ENCODE results near the gene APOBEC2.

The APOBEC2 gene

GRCh38 chr6:41058783-41059181 lies 5.8 kb downstream of the APOBEC2 start:
- DNase-seq = no peak
- TF ChIP-seq GATA1 (IDR thresholded peaks at IDR 0.05; ENCODE audit: low read depth, low read length) = no peak
- no peak for TF ChIP-seq POLR2A (IDR thresholded peaks at IDR 0.05; ENCODE audit: low read length)

GRCh38 chr6:41059556-41059955 lies 6.6 kb downstream of the APOBEC2 start:
- DNase-seq = no peak
- TF ChIP-seq GATA1 (IDR thresholded peaks at IDR 0.05; ENCODE audit: low read depth, low read length) (no peak), POLR2A (IDR thresholded peaks at IDR 0.05; ENCODE audit: low read length) (no peak)

DNA sequence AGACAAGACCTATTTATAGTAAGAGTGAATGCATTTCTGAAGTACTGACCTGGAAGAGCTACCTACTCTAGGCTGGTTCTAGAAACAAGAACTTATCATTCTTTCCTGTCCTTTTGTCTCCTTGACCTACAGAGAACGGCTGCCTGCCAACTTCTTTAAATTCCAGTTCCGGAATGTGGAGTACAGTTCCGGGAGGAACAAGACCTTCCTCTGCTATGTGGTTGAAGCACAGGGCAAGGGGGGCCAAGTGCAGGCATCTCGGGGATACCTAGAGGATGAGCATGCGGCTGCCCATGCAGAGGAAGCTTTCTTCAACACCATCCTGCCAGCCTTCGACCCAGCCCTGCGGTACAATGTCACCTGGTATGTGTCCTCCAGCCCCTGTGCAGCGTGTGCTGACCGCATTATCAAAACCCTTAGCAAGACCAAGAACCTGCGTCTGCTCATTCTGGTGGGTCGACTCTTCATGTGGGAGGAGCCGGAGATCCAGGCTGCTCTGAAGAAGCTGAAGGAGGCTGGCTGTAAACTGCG lies 8.3 kb downstream of the APOBEC2 start:
- TF ChIP-seq GATA1 (IDR thresholded peaks at IDR 0.05; ENCODE audit: low read depth, low read length) (no peak), POLR2A (IDR thresholded peaks at IDR 0.05; ENCODE audit: low read length) (no peak)
- DNase-seq = no peak

GRCh38 chr6:41062056-41062455 lies 9.1 kb downstream of the APOBEC2 start:
- DNase-seq = no peak
- TF ChIP-seq GATA1 (IDR thresholded peaks at IDR 0.05; ENCODE audit: low read depth, low read length) = no peak
- TF ChIP-seq POLR2A (IDR thresholded peaks at IDR 0.05; ENCODE audit: low read length) = no peak

GRCh38 chr6:41063884-41064285 lies 10.9 kb downstream of the APOBEC2 start:
- no peak for TF ChIP-seq POLR2A (IDR thresholded peaks at IDR 0.05; ENCODE audit: low read length)
- TF ChIP-seq GATA1 (IDR thresholded peaks at IDR 0.05; ENCODE audit: low read depth, low read length) = no peak

GRCh38 chr6:41064841-41065240 lies 11.8 kb downstream of the APOBEC2 start:
- no peak for TF ChIP-seq GATA1 (IDR thresholded peaks at IDR 0.05; ENCODE audit: low read depth, low read length)
- TF ChIP-seq POLR2A (IDR thresholded peaks at IDR 0.05; ENCODE audit: low read length) = no peak
- no peak for DNase-seq

More at GRCh38 chr6:41063884-41064285, 10.9 kb downstream of the APOBEC2 start:
- DNase-seq = no peak

DNA sequence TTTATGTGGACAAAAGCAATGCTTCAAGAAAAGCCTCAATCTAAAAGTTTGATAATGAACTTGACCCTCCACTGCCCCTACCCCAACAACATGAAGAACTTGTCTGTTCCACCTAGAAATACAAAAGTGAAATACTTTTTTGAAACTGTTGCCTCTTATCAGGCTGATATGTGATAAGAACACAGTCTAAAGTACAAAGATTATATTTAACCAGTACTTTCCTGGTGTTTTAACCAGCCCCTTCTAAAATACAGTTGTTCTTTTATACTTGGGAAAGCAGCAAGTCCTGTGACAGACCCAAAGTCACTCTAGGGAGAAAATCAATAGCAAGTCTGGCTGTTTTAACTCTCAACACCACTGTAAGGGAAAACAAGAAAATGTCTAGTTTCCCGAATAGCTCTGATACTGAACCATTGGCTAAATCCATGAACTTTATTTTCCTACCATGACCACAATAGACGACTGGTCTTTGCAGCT lies 12.6 kb downstream of the APOBEC2 start:
- DNase-seq = no peak

GRCh38 chr6:41066867-41067304 lies 13.9 kb downstream of the APOBEC2 start:
- peak; percentile 85 to 92 for DNase-seq
- TF ChIP-seq POLR2A (IDR thresholded peaks at IDR 0.05; ENCODE audit: low read length) (no peak), GATA1 (IDR thresholded peaks at IDR 0.05; ENCODE audit: low read depth, low read length) (no peak)

More for the DNA sequence above, 12.6 kb downstream of the APOBEC2 start:
- no peak for TF ChIP-seq POLR2A (IDR thresholded peaks at IDR 0.05; ENCODE audit: low read length)
- no peak for TF ChIP-seq GATA1 (IDR thresholded peaks at IDR 0.05; ENCODE audit: low read depth, low read length)

- no peak for DNase-seq
- TF ChIP-seq GATA1 (IDR thresholded peaks at IDR 0.05; ENCODE audit: low read depth, low read length) (no peak), POLR2A (IDR thresholded peaks at IDR 0.05; ENCODE audit: low read length) (no peak)
These were observed 18.5 kb downstream of the APOBEC2 start for GRCh38 chr6:41071501-41071922.

DNA sequence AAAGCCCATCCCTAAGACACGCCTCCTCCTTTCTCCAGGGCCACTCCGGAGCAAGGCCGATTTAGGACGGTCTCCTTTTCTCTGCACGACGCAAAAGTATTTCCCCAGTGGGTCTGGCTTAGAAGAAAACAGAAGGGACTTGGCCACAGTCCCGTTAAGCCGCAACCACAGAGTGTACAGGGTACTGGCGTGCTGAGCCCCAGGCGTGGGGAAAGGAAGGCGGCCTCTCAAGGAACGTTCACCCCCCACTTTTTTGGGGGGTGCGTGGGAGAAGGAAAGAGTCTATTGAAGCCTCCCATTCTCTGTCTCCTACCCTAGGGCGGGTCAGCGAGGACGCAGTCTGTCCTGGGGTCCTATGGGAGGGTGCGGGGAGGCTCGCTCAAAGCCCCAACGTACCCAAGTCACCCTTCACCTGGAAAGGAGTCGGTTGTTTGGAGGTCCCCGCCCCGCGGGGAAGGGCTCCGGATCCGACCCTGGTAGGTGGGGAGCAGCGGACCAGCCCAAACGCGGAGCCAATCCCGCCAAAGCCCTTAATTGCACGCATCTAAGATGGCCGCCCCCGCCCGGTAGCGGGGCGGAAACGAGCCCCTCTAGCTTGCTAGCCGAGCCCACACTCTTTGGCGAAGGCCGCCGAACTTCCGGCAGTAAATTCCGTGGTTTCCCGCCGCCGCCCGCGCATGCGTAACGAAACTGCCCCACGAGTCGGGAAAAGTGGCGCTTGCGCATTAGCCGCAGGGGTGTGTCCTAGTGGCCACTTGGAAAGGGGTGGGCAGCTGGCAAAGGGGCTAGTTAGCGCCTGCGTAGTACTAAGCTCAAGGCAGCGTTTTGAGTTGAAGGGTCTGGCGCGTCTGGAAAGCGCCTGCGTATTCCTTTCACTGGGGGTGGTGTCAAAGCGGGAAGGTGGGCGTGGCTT lies 19.2 kb downstream of the APOBEC2 start, which contains the start of gene OARD1:
TSS of gene OARD1 (minus strand) at position 434 of the 913 bp plus-strand sequence. CDS start 722 bp downstream, outside the sequence.
- peak; percentile 100 for DNase-seq
- TF ChIP-seq GATA1 (IDR thresholded peaks at IDR 0.05; ENCODE audit: low read depth, low read length) (no peak), POLR2A (IDR thresholded peaks at IDR 0.05; ENCODE audit: low read length) (peak; percentile 91)

GRCh38 chr6:41072836-41073202 lies 19.8 kb downstream of the APOBEC2 start, which contains the start of gene NFYA:
NFYA (plus strand) TSS chr6:41072974; CDS start chr6:41079090, 6,116 bp downstream.
- peak; percentile 100 for DNase-seq
- TF ChIP-seq POLR2A (IDR thresholded peaks at IDR 0.05; ENCODE audit: low read length) (no peak), GATA1 (IDR thresholded peaks at IDR 0.05; ENCODE audit: low read depth, low read length) (no peak)

DNA sequence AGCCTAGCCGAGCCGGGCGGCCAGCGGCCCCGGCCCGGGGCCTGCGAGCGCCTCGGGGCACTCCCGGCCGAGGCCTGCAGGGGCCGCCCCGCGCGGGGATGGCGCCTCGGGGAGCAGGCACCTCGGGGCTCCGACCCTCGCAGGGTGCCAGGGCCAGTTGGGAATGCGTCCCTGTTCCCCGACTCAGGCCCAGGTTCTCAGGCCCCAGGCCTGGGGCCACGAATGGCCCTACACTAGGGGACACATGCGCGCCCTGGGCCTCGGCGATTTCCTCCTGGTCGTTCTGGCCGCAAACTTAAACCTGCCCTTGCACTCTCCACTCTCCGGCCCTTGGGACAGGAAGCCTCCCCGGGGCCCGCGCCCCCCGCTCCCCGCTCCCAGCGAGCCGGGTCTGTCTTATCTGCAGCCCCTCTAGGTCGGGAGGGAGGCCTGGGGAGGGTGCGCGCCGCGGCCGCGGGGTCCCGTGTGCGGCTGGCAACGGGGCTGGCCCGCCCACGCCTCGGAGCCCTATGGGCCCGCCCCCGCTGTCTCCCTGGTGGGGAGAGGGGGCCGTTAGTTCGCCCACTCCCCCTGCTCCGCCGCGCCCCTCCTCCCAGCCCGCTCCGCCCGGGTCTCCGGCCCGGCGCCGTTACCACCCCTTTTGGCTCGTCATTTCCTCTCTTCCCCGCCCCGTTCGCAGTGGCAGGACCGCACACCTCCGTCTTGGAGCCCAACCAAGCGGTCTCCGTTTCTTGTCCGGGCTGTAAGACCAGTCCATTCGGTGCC lies 20.4 kb downstream of the APOBEC2 start:
- TF ChIP-seq GATA1 (IDR thresholded peaks at IDR 0.05; ENCODE audit: low read depth, low read length) (no peak), POLR2A (IDR thresholded peaks at IDR 0.05; ENCODE audit: low read length) (peak; percentile 88)
- peak; percentile 90 to 91 for DNase-seq

DNA sequence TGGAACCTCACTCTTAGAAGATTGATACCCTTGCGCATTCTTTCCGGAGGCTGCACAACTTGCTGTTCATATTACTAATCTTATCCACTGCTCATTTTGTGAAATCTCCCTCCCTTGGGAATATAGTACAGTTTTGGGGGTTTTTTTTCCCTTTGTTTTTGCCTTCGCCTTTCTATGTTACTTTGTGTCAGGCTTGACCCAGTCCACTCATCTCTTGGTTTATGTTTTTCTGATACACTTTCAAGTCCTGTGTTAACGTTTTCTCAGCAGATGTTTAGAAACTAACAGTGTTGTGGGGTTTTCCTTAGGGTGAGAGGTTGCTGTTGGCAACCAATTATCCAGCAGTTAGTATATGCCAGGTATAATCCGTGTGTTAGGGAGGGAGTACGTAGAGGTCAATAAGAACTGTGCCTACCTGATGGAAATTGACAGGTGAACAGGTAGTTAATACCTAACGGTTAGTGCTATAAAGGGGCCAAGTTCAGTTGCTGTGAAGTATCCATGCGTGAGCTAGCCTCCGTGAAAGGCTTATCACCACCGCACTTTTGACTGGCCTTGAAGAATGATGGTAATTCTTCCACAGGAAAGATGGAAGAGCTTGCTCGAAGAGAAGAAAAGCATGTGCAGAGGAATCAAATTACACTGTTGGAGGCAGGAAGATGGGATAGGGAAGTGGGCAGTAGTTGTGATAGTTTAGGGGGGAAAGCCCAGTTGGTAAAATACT lies 21.1 kb downstream of the APOBEC2 start:
- peak; percentile 51 to 61 for DNase-seq
- no peak for TF ChIP-seq POLR2A (IDR thresholded peaks at IDR 0.05; ENCODE audit: low read length)
- no peak for TF ChIP-seq GATA1 (IDR thresholded peaks at IDR 0.05; ENCODE audit: low read depth, low read length)
